AG09309 (cell line): ENCODE results near the gene EIF4H.
A peak's percentile ranks its signal among the peaks of the same experiment; 100 is the strongest.

Experiments
- DNase-seq: peaks from one replicate; pipeline ENCODE4 v3.0.0-alpha.2; 2010; ENCODE audit warnings: low read depth
- H3K4me3 ChIP-seq: 2 replicates; pipeline ENCODE4 v1.5.1; 2011; ENCODE audit warnings: mild to moderate bottlenecking, low read depth, low read length, moderate library complexity; ENCODE audit not compliant: control insufficient read depth
- TF ChIP-seq, protein P1 (sequence below): IDR thresholded peaks from 2 replicates; pipeline ENCODE4 v1.5.1; 2011; ENCODE audit warnings: mild to moderate bottlenecking, low read depth, low read length, inconsistent platforms; ENCODE audit not compliant: insufficient read depth, control insufficient read depth; ENCODE audit errors: missing control alignments

The EIF4H gene

DNA sequence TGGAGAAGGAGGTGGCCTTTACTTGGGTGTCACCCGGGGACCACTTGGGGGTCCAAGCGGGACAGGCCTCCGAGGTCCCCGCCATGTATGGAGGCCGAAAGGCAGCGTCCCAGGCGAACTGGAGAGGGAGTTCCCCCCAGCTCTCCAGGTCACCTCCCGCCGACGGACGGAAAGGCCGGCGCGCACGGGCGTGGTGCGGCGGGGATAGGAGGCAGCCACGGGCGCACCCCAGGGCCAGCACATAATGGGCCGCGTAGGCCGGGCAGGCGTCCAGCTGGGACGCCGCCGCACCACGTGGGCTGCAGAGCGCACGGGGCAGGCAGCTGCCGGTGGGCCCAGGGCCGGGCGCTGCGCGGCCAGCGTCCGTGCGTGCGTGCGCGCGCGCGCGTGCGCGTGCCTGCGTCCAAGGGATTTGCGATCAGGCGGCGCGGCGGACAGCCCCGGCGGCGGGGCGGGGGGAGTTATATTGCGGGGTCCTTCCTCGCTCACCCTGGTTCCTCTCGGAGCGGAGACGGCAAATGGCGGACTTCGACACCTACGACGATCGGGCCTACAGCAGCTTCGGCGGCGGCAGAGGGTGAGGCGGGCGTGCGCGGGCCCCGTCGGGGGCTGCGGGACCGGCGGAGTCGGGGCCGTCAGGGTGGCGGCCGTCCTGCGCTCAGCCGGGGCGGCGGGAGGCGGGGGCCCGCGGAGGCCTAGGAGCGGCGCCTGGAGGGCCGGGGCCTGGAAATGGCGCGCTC, at the start of gene EIF4H:
TSS of gene EIF4H (plus strand) at position 491 of the 740 bp plus-strand sequence. CDS start at position 519, 28 bp downstream.
- DNase-seq: peak; percentile 73
- TF ChIP-seq, protein P1, sequence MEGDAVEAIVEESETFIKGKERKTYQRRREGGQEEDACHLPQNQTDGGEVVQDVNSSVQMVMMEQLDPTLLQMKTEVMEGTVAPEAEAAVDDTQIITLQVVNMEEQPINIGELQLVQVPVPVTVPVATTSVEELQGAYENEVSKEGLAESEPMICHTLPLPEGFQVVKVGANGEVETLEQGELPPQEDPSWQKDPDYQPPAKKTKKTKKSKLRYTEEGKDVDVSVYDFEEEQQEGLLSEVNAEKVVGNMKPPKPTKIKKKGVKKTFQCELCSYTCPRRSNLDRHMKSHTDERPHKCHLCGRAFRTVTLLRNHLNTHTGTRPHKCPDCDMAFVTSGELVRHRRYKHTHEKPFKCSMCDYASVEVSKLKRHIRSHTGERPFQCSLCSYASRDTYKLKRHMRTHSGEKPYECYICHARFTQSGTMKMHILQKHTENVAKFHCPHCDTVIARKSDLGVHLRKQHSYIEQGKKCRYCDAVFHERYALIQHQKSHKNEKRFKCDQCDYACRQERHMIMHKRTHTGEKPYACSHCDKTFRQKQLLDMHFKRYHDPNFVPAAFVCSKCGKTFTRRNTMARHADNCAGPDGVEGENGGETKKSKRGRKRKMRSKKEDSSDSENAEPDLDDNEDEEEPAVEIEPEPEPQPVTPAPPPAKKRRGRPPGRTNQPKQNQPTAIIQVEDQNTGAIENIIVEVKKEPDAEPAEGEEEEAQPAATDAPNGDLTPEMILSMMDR: no peak
- peak within 1 kb of the TSS; percentile 92 for H3K4me3 ChIP-seq

DNA sequence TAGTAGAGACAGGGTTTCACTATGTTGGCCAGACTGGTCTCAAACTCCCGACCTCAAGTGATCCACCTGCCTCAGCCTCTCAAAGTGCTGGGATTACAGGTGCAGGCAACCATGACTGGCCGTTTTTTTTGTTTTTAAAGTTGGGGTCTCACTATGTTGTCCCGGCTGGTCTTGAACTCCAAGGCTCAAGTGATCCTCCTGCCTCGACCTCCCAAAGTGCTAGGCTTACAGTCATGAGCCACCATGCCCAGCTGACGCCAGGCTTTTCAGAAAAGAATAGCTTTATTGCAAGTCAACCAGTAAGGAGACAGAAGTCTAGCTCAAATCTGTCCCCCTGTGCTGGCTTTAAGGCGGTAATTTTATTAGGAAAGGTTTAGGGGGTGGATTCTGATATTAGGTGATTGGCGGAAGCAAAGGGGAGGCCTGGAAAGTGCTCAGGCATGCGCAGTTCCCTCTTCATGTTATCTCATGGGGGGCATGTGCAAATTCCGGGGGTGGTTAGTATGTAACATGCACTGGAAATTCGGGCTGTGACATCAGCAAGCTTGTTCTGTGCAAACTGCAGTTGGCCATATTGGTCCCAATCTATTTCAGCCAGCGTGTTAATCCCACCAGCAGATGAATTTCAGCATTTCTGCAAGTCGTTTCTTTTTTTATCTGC, 47.8 kb upstream of the EIF4H start:
- DNase-seq: no peak
- no peak overlapping the region for H3K4me3 ChIP-seq
- TF ChIP-seq, protein P1: no peak

DNA sequence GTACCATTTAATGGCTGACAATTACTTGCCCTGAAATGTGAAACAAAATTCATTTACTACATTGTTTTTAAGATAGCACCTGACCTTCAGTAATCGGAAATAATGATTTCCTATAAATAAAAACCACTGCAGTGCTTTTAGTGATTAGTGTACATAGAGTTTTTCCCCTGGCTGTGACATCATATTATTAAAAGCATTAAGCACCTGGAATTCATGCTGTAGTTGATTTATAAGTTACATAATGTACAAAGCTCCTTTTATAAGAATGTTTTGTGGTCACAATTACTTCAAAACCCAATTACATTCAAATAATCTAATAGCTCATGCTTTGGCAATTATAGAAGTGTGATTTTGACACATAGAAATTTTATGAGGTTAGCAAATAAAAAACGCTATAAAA, 44.3 kb upstream of the EIF4H start:
- H3K4me3 ChIP-seq: no peak overlapping the region
- DNase-seq: no peak
- TF ChIP-seq, protein P1: no peak

DNA sequence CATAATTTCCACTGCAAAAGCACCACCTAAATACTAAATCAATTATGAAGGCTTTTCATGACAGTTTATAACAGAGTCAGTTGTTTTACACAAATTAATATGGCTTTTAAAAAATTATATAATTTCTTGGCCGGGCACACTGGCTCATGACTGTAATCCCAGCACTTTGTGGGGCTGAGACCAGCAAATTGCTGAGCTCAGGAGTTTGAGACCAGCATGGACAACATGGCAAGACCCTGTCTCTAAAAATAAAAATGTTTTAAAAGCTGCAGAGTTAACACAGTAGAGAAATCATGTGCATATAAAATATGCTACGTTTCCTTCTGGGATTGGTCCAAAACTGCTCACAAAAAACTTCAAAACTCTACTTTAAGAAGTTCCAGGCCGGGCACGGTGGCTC, 43.6 kb upstream of the EIF4H start:
- no peak overlapping the region for H3K4me3 ChIP-seq
- DNase-seq: no peak
- TF ChIP-seq, protein P1: no peak

DNA sequence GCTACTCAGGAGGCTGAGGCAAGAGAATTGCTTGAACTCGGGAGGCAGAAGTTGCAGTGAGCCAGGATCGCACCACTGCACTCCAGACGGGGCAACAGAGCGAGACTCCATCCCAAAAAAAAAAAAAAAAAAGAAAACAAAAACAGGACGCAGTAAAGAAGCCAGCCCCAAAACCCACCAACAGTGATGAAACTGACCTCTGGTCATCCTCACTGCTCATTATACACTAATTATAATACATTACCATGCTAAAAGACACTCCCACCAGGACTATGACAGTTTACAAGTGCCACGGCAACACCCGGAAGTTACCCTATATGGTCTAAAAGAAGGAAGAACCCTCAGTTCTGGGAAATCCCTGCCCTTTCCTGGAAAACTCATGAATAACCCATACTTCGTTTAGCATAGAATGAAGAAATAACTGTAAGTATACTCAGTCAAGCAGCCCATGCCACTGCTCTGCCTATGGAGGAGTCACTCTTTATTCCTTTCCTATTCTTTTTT, 40.0 kb upstream of the EIF4H start:
- H3K4me3 ChIP-seq: no peak overlapping the region
- DNase-seq: no peak
- TF ChIP-seq, protein P1: no peak

DNA sequence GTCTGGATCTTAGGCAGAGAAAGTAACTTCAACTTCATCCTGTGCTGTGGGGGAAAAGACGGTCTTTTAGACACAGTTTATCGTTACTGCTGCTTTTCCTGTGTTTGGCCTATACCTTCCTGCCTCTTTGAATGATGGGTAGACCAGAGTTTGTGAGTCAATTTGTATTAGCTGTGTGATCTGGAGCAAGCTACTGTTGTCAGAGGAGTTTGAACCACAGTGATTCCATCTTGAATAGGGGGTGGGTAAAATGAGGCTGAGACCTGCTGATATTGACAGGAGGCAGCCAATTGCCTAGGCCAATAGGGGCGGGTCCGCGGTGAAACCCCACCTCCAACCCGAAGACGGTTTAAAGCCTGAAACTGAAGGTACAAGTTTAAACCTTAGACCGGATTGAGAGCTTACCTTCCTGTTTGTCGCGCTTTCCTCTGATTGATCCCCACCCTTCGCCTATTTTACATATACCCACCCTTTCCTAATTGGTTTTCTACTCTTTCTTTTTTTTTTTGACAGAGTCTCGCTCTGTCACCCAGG, 35.8 kb upstream of the EIF4H start:
- no peak overlapping the region for H3K4me3 ChIP-seq
- DNase-seq: no peak
- TF ChIP-seq, protein P1: no peak
